RCC 7860 (cell line): ENCODE data around the gene FBXL20.
A peak's percentile ranks its signal among the peaks of the same experiment; 100 is the strongest.

ENCODE experiments used
- DNase-seq: peaks from one replicate; pipeline ENCODE4 v3.0.0-alpha.2; 2015; ENCODE audit warnings: low spot score
- FAIRE-seq: peaks from 2 replicates; lab custom pipeline; 2012; peaks lifted over from hg19 to GRCh38; lab: Jason Lieb, UNC

Gene FBXL20

GRCh38 chr17:39229274-39229913 is 172.0 kb downstream of the FBXL20 start:
- FAIRE-seq (no peak), DNase-seq (peak; percentile 42)

- FAIRE-seq (no peak), DNase-seq (no peak)
These were observed 174.0 kb downstream of the FBXL20 start for GRCh38 chr17:39227364-39227919.

DNA sequence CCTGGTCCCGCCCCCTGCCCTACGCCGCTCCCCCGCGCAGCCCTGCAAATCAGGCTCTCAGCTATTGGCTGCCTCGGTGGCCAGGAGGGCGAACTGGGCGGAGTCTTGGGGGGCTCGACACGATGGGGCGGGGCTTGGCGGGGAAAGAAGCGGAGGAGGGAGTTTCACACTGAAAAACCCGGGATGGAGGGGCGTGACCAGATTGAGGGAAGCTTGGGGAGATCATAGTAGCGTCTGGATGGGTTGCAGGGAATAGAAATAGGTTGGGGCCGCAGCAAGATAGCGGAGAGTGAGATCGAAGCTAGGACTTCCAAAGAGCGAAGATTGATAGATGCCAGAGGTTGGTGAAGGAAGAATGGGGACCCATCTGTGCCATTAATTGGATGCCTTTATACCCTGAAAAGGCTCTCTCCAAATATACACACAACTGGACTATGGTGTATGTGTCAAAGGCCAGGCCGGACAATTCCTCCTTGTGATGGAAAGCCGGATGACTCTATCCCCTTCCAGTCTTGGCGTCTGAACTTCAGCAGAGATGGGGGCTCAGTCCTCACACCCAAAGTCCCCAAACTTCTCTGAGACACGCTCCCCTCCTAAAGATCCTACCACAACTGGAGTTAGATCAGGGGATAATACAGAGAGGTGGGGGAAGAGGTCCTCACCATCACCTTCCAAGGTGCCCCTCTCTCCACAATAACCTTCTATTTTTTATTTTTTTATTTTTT is 175.3 kb downstream of the FBXL20 start:
- DNase-seq (no peak), FAIRE-seq (no peak)

DNA sequence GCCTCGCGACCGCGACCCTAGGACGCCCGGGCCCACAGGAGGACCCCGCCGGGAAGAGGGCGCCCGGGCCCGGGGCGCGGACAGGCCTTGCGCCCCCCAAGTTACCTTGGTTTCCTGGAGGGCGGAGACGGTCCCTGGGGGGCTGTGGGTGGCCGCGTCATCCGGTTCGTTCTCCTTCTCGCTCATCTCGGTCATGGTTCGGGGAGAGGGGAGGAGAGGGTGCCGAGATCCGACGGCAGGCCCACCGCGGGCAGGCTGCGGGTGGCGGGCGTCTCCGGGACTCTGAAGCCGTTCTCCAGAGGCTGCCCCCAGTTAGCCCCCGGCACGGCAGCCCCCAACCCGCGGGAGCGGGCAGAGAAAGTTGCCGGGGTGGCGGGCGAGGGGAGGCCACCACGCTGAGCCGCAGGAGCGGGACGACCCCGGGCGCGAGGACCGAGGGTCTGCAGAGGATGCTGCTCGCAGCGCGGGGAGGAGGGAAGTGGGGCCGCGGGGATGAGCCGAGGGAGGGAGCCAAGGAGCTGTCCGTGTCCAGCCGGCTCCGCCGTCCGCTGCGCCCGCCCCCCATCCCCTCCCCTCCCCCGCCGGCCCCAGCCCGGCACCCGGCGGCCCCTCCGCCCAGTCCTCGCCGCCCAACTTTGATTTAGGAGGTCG is 176.0 kb downstream of the FBXL20 start, which contains the start of gene STAC2:
Gene STAC2 (minus strand): TSS at position 638 of the 651 bp plus-strand sequence. CDS start 443 bp downstream, at position 195.
- no peak for FAIRE-seq
- no peak for DNase-seq

- no peak for FAIRE-seq
- no peak for DNase-seq
These were observed 176.6 kb downstream of the FBXL20 start for GRCh38 chr17:39224778-39225307.

- FAIRE-seq = no peak
- DNase-seq = no peak
These were observed 177.3 kb downstream of the FBXL20 start for GRCh38 chr17:39223907-39224777.

- FAIRE-seq (no peak), DNase-seq (no peak)
These were observed 178.3 kb downstream of the FBXL20 start for GRCh38 chr17:39222866-39223834.

DNA sequence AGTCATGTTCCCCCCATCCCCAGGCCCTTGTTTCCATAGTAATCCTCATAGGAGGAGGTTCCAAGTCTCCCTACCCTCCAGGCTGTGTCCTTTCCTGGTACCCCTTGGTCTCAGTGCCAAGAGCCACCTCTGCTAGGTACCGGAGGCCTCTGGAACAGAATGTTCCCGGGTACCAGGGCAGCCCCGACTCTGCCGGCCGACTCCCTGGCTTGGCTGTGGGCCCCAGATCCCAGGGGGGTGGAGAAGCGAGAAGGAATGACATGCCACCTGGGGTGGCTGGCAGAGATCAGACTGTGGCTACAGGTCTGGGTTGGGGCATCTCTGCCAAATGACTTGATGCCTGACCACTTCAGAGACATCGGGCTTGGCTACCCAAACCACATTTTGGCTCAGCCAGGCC is 179.3 kb downstream of the FBXL20 start:
- no peak for DNase-seq
- no peak for FAIRE-seq

DNA sequence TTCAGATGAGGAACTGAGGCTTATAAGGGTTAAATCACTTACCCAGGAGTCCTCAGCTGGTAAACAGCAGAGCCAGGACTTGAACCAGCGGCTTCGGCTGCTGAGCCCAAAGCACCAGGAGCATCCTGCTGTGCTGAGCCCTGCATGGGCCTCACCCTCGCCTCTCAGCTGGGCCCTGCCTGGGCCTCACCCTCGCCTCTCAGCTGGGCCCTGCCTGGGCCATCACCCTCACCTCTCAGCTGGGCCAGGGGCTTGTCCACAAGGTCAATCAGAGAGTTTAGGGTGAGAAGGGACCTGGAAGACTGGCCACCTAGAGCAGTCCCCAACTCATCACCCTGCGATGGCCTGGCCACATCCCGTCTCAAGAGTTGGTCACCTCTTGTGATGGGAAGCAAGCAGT is 179.9 kb downstream of the FBXL20 start:
- FAIRE-seq = no peak

DNA sequence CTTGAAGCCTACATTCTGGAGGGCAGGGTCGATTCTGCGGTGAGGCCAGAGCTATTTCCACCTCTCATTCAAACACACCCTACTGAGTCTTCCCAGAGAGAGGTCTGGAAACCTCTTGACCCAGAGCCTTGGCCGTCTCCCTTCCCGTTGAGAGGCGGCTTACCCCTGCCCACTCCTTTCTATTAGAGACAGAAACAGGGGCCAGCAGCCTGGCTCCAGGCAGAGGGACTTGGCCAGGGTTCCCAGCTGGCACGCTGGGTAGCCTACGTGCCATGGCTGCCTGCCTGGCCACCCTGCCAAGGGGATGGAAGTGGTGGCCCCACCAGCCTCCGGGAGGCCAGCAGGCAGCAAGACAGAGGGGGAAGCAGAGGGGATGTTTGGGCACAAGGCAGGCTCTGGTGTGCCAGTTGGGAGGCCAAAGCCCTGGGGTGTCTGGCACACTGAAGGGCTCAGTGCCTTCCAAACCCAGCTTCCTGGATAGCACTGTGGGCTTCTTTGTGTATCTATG is 181.7 kb downstream of the FBXL20 start:
- FAIRE-seq = no peak
- DNase-seq = no peak

More for the DNA sequence above, 179.9 kb downstream of the FBXL20 start:
- no peak for DNase-seq

DNA sequence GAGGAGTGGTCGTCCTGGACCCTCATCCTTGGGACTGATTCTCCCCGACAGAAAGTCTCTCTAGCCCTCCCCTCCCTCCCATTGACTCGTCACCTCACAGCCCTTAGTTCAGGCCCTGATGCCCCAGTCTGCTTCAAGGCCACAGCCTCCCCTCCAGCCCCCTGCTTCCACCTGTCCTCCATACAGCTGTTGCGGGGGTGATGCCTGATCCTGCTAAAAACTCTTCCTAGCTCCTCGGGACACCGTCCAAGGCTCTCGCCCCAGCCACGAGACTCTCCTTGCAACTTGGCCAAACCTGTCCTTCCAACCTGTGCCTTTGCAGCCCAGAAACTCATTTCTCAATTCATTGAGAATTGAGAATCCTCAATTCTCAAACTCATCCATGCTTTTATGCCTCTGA is 182.5 kb downstream of the FBXL20 start:
- DNase-seq (no peak), FAIRE-seq (no peak)

GRCh38 chr17:39217734-39218369 is 183.6 kb downstream of the FBXL20 start:
- DNase-seq = no peak

DNA sequence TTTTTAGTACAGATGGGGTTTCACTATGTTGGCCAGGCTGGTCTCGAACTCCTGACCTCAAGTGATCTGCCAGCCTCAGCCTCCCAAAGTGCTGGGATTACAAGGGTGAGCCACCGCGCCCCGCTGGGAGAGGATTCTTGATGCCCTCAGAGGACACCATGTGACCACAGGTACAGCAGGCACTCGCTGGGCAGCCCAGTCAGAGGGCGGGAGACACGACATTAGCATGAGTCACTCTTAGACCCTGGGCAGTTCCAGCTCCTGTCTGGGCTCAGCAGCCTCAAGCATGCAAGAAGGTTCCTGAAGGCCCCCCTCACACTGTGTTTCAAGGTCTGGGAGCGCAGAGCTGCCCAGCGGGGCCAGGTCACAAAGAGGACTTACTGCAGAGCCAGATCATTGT is 187.6 kb downstream of the FBXL20 start:
- FAIRE-seq = peak; percentile 63
- peak; percentile 89 for DNase-seq

More at GRCh38 chr17:39217734-39218369, 183.6 kb downstream of the FBXL20 start:
- no peak for FAIRE-seq

GRCh38 chr17:39212841-39213480 is 188.5 kb downstream of the FBXL20 start:
- FAIRE-seq (no peak), DNase-seq (no peak)

- DNase-seq (no peak), FAIRE-seq (no peak)
These were observed 189.1 kb downstream of the FBXL20 start for GRCh38 chr17:39212195-39212810.

DNA sequence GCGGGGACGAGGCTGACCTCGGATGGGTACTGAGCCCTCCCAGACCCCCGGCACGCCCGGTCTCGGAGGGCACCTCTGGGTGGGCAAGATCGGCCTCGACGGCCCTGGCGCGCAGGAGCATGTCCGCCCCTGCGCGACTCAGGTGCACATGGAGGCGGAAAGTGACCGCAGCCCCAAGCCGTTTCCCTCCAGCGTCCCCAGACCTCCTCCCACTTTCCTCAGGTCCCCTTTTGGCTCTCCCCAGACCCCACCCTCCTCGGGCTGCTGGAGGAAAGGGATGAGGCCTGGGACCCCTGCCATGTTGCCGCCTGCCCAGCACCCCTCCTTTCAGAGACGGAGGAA is 191.4 kb downstream of the FBXL20 start:
- FAIRE-seq (no peak), DNase-seq (no peak)

- DNase-seq (no peak), FAIRE-seq (no peak)
These were observed 191.9 kb downstream of the FBXL20 start for GRCh38 chr17:39209317-39210092.
